ENCODE measurements around the gene CTTNBP2.

CTTNBP2 gene

DNA sequence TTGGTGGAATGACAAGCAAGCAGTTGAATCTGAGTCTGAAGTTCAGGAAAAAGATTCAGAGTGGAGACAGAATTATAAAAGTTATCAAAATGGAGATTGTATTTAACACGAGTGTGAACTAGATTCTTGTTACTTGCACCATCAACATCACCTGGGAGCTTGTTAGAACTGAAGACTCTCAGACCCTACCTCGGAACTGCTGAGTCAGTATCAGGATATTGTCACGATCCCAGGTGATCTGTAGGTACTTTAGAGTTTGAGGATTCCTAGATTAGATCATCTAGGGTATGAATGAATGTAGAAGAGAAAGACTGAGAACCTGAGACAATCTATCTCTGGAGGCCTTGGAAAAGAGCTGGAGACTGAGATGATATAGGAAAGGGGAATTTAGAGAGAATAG lies 194.1 kb downstream of the CTTNBP2 start:
- no peak for DNase-seq

DNA sequence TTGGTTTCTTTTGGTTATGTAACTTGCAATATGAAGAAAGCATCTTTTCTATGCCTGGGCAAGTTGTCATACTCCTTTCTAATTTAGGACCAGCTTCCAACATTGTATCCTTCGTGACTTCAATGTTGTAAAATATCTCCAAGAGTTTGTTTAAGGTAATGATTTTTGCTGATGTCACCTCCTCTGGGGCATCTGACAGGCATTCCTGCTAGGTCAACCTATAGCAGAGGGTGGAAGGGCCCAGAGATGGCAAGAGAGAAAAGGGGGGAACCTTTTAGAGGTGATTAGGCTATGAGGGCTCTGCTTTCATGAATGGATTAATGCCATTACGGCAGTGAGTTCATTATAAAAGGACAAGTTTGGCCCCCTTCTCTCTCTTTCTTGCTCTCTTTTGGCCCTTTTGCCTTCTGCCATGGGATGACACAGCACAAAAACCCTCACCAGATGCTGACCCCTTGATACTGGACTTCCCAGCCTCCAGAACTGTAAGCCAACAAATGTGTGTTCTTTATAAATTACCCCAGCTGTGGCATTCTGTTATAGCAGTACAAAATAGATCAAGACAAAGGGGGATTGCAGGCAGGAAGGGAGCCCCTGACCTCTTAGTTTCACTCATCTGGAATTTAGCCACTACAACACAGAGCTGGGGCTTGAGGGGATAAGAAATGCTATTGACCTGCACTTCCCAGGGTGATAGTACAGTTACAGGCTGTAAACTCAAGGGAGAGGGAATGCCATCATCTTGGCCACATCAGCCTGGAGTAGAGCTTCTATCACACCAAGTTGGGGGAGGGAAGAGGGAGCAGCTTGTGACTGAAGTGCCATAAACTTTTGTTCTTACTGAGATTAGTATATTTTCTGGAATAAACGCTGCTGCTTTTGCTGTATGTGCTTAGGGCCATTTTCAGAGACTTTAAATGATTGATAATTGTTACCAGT lies 197.5 kb downstream of the CTTNBP2 start:
- no peak for DNase-seq

DNA sequence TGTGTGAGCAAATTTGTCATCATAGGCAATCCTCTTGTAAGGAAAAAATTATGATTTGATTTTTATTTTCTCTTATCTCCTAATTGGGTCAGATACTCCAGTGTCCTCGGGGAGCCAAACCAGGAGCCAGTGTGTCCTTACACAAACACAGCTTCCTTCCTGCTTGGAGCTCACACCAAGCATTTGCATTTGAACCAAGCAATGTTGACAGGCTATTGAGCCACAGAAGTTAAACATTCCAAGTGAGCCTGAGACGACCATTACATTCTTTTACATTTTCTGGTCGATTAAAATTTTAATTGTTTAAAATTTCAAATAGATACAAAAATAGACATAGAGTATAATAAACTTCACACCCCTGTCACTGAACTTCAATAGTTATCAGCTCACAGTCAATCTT lies 198.6 kb downstream of the CTTNBP2 start:
- DNase-seq: no peak

DNA sequence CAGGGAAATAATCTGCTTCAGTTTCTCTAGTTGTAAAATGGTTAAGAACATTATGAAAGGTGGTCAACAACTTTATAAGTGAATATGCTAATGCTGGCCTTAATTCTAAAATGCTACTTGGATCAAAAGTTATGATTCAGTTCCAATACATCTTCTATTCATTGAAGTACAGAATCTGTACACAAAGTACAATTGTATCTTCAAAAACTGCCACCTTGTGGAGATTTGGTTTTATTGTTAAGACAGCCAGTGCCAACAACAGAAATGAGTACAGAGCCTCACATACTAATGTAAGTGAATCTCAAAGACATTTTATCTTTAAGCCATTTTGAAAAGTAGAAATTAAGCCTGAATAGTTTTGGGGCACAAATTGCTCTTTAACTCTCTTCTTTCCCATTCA lies 199.4 kb downstream of the CTTNBP2 start:
- peak; percentile 39 for DNase-seq

DNA sequence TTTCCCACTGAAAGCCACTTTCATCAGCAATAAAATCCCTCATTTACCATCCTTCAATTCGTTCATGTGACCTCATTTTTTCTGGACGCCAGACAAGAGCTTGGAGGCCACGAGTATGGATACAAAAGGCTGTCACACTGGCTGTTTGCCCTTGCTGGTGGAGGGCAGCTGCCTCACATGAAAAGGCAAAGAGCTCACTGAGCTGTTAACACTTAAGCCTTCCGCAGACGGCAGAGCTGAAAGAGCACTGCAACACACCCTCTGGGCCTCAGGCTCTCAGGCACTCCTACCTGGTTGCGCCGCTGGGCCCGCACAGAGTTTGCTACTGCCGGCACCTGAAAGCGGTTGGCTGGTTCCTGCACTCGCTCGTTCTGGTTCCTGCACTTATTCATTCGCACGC lies 199.9 kb downstream of the CTTNBP2 start:
- DNase-seq: no peak

DNA sequence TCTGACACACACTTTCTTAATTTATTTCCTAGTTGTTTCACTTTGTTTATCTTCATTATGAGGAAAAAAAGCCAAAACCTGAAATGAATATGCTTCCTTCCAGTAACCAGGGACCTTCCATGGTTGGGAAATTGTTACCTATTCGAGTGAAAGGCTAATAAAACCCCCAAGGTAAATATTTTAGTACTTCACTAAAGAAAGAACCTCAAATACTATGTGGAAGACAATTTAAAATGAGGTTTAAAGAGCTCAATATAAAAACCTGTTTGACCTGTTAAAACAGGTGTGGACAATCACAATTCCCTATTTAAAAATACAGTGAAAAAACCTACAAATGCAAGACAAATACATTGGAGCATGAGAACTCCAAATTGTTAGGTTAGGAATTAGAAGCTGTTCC lies 200.8 kb downstream of the CTTNBP2 start:
- no peak for DNase-seq

DNA sequence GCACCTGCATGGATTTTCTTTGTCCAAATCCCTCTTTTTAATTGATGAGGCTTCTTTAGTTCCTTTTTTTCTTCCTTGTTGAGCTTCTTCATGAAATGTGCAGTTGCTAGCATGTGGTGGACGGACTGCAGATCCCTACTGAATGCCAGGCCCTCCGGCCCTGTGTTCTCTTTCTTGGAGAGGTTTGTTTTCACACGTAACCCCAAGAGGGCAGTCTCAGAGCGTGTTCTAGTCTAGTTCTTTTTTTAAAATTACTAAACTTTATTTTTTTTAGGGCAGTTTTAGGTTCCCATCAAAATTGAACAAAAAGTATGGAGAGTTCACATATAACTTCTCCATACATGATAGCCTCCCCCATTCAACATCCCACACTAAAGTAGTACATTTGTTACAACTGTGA lies 203.4 kb downstream of the CTTNBP2 start:
- peak; percentile 6 for DNase-seq

DNA sequence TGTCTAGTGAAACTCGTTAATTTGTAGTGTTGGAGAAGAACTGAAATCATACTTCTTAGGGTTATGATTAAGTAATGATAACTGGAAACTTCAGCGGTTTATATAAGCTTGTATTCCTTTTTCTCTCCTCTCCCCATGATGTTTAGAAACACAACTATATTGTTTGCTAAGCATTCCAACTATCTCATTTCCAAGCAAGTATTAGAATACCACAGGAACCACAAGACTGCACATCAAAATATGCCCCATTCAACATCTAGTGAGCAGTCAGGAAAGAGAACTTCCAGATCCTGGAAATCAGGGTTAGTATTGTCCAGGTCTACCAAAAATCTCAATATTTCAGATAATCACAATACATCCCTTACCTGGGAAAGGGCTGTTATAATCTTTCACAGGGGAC lies 205.8 kb downstream of the CTTNBP2 start:
- DNase-seq: no peak

DNA sequence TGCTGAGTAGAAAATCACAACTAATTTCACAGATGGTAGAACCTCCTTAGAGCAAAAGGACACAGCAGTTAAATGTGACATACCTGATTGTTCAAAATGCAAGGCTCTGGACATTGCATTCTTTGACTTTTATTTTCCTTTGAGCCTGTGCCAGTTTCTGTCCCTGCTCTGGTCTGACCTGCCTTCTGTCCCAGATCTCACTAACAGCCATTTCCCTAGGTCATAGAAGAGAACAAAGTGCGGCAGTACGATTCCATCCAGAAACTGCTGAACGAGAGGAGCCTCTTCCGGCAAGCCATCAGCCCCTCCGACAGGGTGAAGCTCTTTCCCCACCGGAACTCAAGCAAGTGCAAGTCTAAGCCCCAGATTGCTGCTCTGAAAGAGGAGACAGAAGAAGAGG lies 206.6 kb downstream of the CTTNBP2 start:
- no peak for DNase-seq

DNA sequence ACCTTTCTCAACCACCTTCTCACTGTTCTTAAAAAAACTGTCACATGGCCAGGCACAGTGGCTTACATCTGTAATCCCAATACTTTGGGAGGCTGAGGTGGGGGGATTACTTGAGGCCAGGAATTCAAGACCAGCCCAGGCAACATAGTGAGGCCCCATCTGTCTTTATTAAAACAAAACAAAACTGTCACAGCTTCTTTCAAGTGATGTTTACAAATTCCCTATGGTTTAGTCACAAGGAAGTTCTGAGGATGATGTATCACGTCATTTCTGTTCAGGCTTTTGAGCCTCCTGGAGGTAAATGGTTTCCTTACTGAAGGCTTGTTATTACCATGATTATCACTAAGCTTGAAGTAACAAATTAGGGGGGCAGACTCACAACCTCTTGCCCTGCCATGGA lies 207.2 kb downstream of the CTTNBP2 start:
- no peak for DNase-seq

DNA sequence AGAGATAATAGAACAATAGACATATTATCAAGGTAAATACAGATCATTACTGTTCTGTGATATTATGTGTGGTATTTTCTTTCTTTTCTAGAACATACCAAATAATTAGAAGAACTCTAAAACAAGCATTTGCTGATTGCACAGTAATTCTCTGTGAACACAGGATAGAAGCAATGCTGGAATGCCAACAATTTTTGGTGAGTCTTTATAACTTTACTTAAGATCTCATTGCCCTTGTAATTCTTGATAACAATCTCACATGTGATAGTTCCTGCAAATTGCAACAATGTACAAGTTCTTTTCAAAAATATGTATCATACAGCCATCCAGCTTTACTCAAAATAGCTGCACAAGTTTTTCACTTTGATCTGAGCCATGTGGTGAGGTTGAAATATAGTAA lies 207.9 kb downstream of the CTTNBP2 start:
- no peak for DNase-seq

DNA sequence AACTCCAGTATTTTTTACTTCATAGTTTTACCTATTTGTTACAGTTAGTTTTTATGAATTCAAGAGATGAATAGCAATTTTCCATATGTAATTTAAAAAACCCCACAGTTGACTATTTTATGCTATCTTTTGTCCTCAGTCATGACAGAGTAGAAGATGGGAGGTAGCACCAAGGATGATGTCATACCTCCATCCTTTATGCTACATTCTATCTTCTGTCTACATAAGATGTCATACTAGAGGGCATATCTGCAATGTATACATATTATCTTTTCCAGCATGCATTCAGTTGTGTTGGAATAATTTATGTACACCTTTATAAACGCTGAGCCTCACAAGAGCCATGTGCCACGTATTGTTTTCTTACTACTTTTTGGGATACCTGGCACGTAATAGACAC lies 209.2 kb downstream of the CTTNBP2 start:
- DNase-seq: no peak

DNA sequence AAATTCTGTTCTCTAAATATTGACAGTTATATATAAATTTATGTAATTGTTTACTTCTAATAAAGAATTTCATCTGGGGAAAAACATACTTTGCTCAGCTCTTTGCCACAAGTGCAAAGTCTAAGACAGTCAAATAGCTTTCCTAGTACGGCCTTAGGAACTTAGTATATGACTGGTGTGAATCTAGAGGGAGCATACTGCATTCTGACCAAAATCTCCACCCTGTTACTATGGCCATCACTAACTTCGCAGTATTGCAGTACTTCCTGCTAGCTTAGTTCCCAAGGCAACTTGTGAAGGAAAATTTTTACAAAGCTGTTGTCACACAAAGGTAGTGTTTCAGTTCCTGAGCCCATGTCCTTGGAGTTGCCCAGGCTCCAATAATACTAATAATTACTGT lies 211.9 kb downstream of the CTTNBP2 start:
- no peak for DNase-seq
